GM21717 (cell line): ENCODE results near the gene PRPF38B.
"Not testable (repeated sequence)": the region's sequence is repeated elsewhere in the genome, so short reads cannot be mapped to it uniquely, and the experiment has no call there.

Experiments
- ATAC-seq: cut with Tn5 transposase; IDR thresholded peaks from one replicate; pipeline ENCODE4 v1.9.1; 2021; ENCODE audit warnings: mild to moderate bottlenecking, moderate library complexity; ENCODE audit not compliant: unreplicated experiment

The PRPF38B gene

GRCh38 chr1:108679586-108680213 lies 12.4 kb upstream of the PRPF38B start:
- no peak for ATAC-seq

- not testable (repeated sequence) for ATAC-seq
These were observed 10.4 kb upstream of the PRPF38B start for GRCh38 chr1:108681701-108682100.

GRCh38 chr1:108685529-108685928 lies 6.6 kb upstream of the PRPF38B start:
- ATAC-seq, result no peak

- ATAC-seq, result no peak
These were observed 5.3 kb upstream of the PRPF38B start for GRCh38 chr1:108686614-108687313.

GRCh38 chr1:108691128-108691941 lies 775 bp upstream of the PRPF38B start:
- peak; percentile 2 for ATAC-seq

- peak; percentile 69 for ATAC-seq
These were observed 880 bp downstream of the PRPF38B start for GRCh38 chr1:108692724-108693655.

GRCh38 chr1:108695535-108695934 lies 3.4 kb downstream of the PRPF38B start:
- ATAC-seq, result no peak

GRCh38 chr1:108699375-108700332 lies 7.5 kb downstream of the PRPF38B start:
- ATAC-seq, result no peak

GRCh38 chr1:108701176-108701849 lies 9.2 kb downstream of the PRPF38B start:
- no peak for ATAC-seq

- not testable (repeated sequence) for ATAC-seq
These were observed 10.0 kb downstream of the PRPF38B start for GRCh38 chr1:108702109-108702508.

- ATAC-seq, result no peak
These were observed 11.8 kb downstream of the PRPF38B start for GRCh38 chr1:108703939-108704338.

GRCh38 chr1:108704496-108704895 lies 12.4 kb downstream of the PRPF38B start:
- no peak for ATAC-seq

- no peak for ATAC-seq
These were observed 14.5 kb downstream of the PRPF38B start for GRCh38 chr1:108706643-108707042.

GRCh38 chr1:108708691-108709660 lies 16.9 kb downstream of the PRPF38B start:
- no peak for ATAC-seq

- no peak for ATAC-seq
These were observed 20.6 kb downstream of the PRPF38B start, which contains the start of gene FNDC7 for GRCh38 chr1:108712606-108713150. Gene FNDC7, plus strand, starts transcription at chr1:108712908. Its CDS starts 26 bp downstream, at chr1:108712934.

- no peak for ATAC-seq
These were observed 23.8 kb downstream of the PRPF38B start for GRCh38 chr1:108715932-108716331.

- ATAC-seq, result no peak
These were observed 24.5 kb downstream of the PRPF38B start for GRCh38 chr1:108716437-108717230.
